ENCODE measurements around the gene SIK3. TPM values are rescaled to one million over a fixed set of nuclear protein-coding genes. Genes with fewer than 3 reads are reported as not detected.

SIK3 gene
- total and polyA plus RNA-seq, 11 donors = 11.8 to 67.4 (median 38.1) TPM

GRCh38 chr11:116837231-116838091 lies 260.8 kb downstream of the SIK3 start, which contains the start of gene APOA1:
APOA1 (minus strand) TSS chr11:116837622; CDS start chr11:116837387, 235 bp downstream.
- peak in 3 of 4 donors; percentile 20 to 39 (median 22) for ATAC-seq
- peak in 2 of 5 donors; percentile 41 to 49 for DNase-seq
- no peaks in the 10 kb centered on the region for H3K27me3 ChIP-seq
- no peaks in the 10 kb centered on the region for H3K36me3 ChIP-seq
- H3K9me3 ChIP-seq = no peaks in the 10 kb centered on the region
- H3K27ac ChIP-seq = peak within 1 kb of the TSS; percentile 69 to 90 (median 82)
- no peak for TF ChIP-seq POLR2A (IDR thresholded peaks at IDR 0.05)
- no peak for TF ChIP-seq CTCF (IDR thresholded peaks at IDR 0.05)
- H3K4me1 ChIP-seq = peaks cover 0 to 62% (median 29%) of the 10 kb centered on the region in 12 donors
- intact Hi-C loops (cut with DNase I) = loop anchor here in 4 of 10 donors (2.0 to 5.0 kb wide), 2 partner anchors 45 to 47 kb away; partner anchors contain the start of gene APOA5 (in 4 of the 4)
- WGBS, 4 donors = 51 to 60% (median 56%) methylated on average over 13 to 19 of the region's 19 CpGs
- peak within 1 kb of the TSS in 6 of 12 donors; percentile 37 to 55 (median 46) for H3K4me3 ChIP-seq

- Histone ChIP-seq H3K36me3 (no peaks in the 10 kb centered on the region), H3K27ac (peak overlapping the region; percentile 69 to 90 (median 82)), H3K4me3 (peak overlapping the region in 6 of 12 donors; percentile 37 to 55 (median 46)), H3K9me3 (no peaks in the 10 kb centered on the region), H3K4me1 (peaks cover 0 to 62% (median 29%) of the 10 kb centered on the region in 12 donors), H3K27me3 (no peaks in the 10 kb centered on the region)
- WGBS, 4 donors = 69 to 86% (median 81%) methylated on average over 7 of the region's 7 CpGs
- intact Hi-C loops (cut with DNase I) = loop anchor here in 6 of 10 donors (1.0 to 5.0 kb wide), 3 partner anchors 44 to 46 kb away; partner anchors contain the start of gene APOA5 (in 6 of the 6)
- TF ChIP-seq POLR2A (IDR thresholded peaks at IDR 0.05) (no peak), CTCF (IDR thresholded peaks at IDR 0.05) (no peak)
- ATAC-seq (no peak), DNase-seq (no peak)
These were observed 261.6 kb downstream of the SIK3 start for GRCh38 chr11:116836632-116836991.

- ATAC-seq (peak; percentile 79 to 85 (median 84)), DNase-seq (peak; percentile 85 to 94 (median 92))
- peak overlapping the region; percentile 69 to 90 (median 82) for H3K27ac ChIP-seq
- no peaks in the 10 kb centered on the region for H3K36me3 ChIP-seq
- H3K4me1 ChIP-seq = peaks cover 0 to 62% (median 29%) of the 10 kb centered on the region in 12 donors
- 11 to 32% (median 13%) methylated on average over 19 to 57 of the region's 57 CpGs for WGBS, 4 donors
- no peaks in the 10 kb centered on the region for H3K9me3 ChIP-seq
- peak; percentile 28 to 78 (median 53) for TF ChIP-seq CTCF (IDR thresholded peaks at IDR 0.05)
- TF ChIP-seq POLR2A (IDR thresholded peaks at IDR 0.05) = no peak
- H3K4me3 ChIP-seq = peak overlapping the region in 11 of 12 donors; percentile 19 to 60 (median 46)
- intact Hi-C loops (cut with DNase I) = loop anchor here in 8 of 10 donors (1.0 to 5.0 kb wide), 3 partner anchors 44 to 45 kb away; partner anchors contain the start of gene APOA5 (in 8 of the 8)
- H3K27me3 ChIP-seq = no peaks in the 10 kb centered on the region
These were observed 262.2 kb downstream of the SIK3 start for GRCh38 chr11:116835791-116836631.

Data from heart left ventricle (tissue), 16 donors.